ENCODE measurements around the gene ANKRD62.

ANKRD62 gene

GRCh38 chr18:12079491-12080237 lies 14.0 kb upstream of the ANKRD62 start:
- Histone ChIP-seq H3F3A (ENCODE audit: low read depth) (no peaks in the 10 kb centered on the region), H3K4me2 (ENCODE audit: low read depth, low read length, poor library complexity, severe bottlenecking) (no peak overlapping the region), H3K79me2 (ENCODE audit: insufficient read depth, low read length) (no peaks in the 10 kb centered on the region), H3K9ac (ENCODE audit: low read depth, low read length, poor library complexity, severe bottlenecking) (no peak overlapping the region), H2AFZ (ENCODE audit: low read length) (no peak overlapping the region), H3K4me3 (ENCODE audit: low read length, poor library complexity, severe bottlenecking) (no peak overlapping the region), H3K27me3 (ENCODE audit: insufficient read depth, low read length, poor library complexity, severe bottlenecking) (no peaks in the 10 kb centered on the region), H3K9me2 (replicated peaks; ENCODE audit: low read depth, low read length) (no peaks in the 10 kb centered on the region), H3K9me3 (ENCODE audit: insufficient read depth, low read depth, low read length) (no peaks in the 10 kb centered on the region), H3K4me1 (ENCODE audit: insufficient read depth, low read length, poor library complexity, severe bottlenecking) (no peaks in the 10 kb centered on the region), H3K36me3 (ENCODE audit: insufficient read depth, low read length) (no peaks in the 10 kb centered on the region), H4K20me1 (ENCODE audit: insufficient read depth, low read length, poor library complexity, severe bottlenecking) (no peaks in the 10 kb centered on the region)
- TF ChIP-seq CTCF (conservative IDR thresholded peaks at IDR 0.05; ENCODE audit: low read length), result no peak
- TF ChIP-seq EZH2phosphoT487 (IDR thresholded peaks at IDR 0.05; ENCODE audit: borderline replicate concordance), result no peak

DNA sequence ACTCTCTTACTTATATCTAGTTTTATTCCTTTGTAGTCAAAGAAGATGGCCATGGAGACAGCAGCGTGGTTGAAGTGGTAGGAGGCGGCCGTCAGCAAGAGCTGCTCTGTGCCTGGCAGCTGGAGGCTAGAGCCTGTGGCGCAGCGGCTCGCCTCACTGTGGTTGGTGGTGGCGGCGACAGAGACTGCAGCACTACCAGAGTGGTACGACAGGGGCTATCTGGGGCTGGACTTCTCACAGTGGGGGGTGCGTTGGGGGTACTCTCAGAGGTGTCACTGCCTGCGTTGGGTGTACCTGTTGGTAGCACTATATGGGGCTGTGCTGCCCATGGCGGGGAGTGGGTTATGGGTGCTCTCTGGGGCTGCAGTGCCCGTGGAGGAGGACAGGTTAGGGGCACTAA lies 8.5 kb upstream of the ANKRD62 start:
- Histone ChIP-seq H3K4me2 (ENCODE audit: low read depth, low read length, poor library complexity, severe bottlenecking) (no peak overlapping the region), H4K20me1 (ENCODE audit: insufficient read depth, low read length, poor library complexity, severe bottlenecking) (no peaks in the 10 kb centered on the region), H3K79me2 (ENCODE audit: insufficient read depth, low read length) (no peaks in the 10 kb centered on the region), H3K36me3 (ENCODE audit: insufficient read depth, low read length) (no peaks in the 10 kb centered on the region), H2AFZ (ENCODE audit: low read length) (no peak overlapping the region), H3F3A (ENCODE audit: low read depth) (no peaks in the 10 kb centered on the region), H3K9ac (ENCODE audit: low read depth, low read length, poor library complexity, severe bottlenecking) (no peak overlapping the region), H3K9me2 (replicated peaks; ENCODE audit: low read depth, low read length) (no peaks in the 10 kb centered on the region), H3K27me3 (ENCODE audit: insufficient read depth, low read length, poor library complexity, severe bottlenecking) (no peaks in the 10 kb centered on the region), H3K4me1 (ENCODE audit: insufficient read depth, low read length, poor library complexity, severe bottlenecking) (no peaks in the 10 kb centered on the region), H3K4me3 (ENCODE audit: low read length, poor library complexity, severe bottlenecking) (no peak overlapping the region), H3K9me3 (ENCODE audit: insufficient read depth, low read depth, low read length) (peaks cover 4% of the 10 kb centered on the region; the same call in 1 of the 2 replicates)
- no peak for TF ChIP-seq EZH2phosphoT487 (IDR thresholded peaks at IDR 0.05; ENCODE audit: borderline replicate concordance)
- no peak for TF ChIP-seq CTCF (conservative IDR thresholded peaks at IDR 0.05; ENCODE audit: low read length)

DNA sequence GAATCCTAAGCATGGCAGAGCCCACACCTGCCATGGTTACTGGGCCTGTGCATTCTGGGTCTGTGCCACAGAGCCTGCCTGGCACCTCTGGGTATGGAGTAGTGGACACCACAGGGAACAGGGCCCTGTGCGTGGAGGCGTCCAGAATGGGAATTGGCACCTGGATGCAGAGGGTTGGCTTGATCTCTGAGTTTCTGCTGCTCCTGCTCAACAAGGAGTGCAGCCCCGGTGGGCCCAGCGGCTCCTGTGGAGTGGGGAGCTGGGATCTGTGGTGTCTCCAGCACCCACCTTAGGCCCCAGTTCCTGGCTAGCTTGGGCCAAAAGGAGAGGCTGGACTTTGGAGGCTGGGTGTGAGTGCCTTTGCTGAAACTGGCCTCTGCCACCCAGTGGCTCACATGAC lies 7.9 kb upstream of the ANKRD62 start:
- no peak overlapping the region for H3K4me3 ChIP-seq (ENCODE audit: low read length, poor library complexity, severe bottlenecking)
- H3K9ac ChIP-seq (ENCODE audit: low read depth, low read length, poor library complexity, severe bottlenecking), result no peak overlapping the region
- no peak for TF ChIP-seq EZH2phosphoT487 (IDR thresholded peaks at IDR 0.05; ENCODE audit: borderline replicate concordance)
- TF ChIP-seq CTCF (conservative IDR thresholded peaks at IDR 0.05; ENCODE audit: low read length), result no peak
- no peak overlapping the region for H3K4me2 ChIP-seq (ENCODE audit: low read depth, low read length, poor library complexity, severe bottlenecking)
- H3K36me3 ChIP-seq (ENCODE audit: insufficient read depth, low read length), result no peaks in the 10 kb centered on the region
- no peaks in the 10 kb centered on the region for H3K27me3 ChIP-seq (ENCODE audit: insufficient read depth, low read length, poor library complexity, severe bottlenecking)
- no peak overlapping the region for H2AFZ ChIP-seq (ENCODE audit: low read length)
- H3K79me2 ChIP-seq (ENCODE audit: insufficient read depth, low read length), result no peaks in the 10 kb centered on the region
- H3K9me3 ChIP-seq (ENCODE audit: insufficient read depth, low read depth, low read length), result peaks cover 4% of the 10 kb centered on the region; the same call in 1 of the 2 replicates
- no peaks in the 10 kb centered on the region for H3K9me2 ChIP-seq (replicated peaks; ENCODE audit: low read depth, low read length)
- H3K4me1 ChIP-seq (ENCODE audit: insufficient read depth, low read length, poor library complexity, severe bottlenecking), result no peaks in the 10 kb centered on the region
- no peaks in the 10 kb centered on the region for H3F3A ChIP-seq (ENCODE audit: low read depth)
- H4K20me1 ChIP-seq (ENCODE audit: insufficient read depth, low read length, poor library complexity, severe bottlenecking), result no peaks in the 10 kb centered on the region
